Raji (cell line): Measurements from ENCODE around the gene SYT17.

ENCODE experiments used
- POLR2A ChIP-seq: IDR thresholded peaks from 2 replicates; pipeline ENCODE4 v1.6.1; 2011; ENCODE audit warnings: low read depth, low read length, control low read depth; ENCODE audit not compliant: insufficient read depth

SYT17 gene

DNA sequence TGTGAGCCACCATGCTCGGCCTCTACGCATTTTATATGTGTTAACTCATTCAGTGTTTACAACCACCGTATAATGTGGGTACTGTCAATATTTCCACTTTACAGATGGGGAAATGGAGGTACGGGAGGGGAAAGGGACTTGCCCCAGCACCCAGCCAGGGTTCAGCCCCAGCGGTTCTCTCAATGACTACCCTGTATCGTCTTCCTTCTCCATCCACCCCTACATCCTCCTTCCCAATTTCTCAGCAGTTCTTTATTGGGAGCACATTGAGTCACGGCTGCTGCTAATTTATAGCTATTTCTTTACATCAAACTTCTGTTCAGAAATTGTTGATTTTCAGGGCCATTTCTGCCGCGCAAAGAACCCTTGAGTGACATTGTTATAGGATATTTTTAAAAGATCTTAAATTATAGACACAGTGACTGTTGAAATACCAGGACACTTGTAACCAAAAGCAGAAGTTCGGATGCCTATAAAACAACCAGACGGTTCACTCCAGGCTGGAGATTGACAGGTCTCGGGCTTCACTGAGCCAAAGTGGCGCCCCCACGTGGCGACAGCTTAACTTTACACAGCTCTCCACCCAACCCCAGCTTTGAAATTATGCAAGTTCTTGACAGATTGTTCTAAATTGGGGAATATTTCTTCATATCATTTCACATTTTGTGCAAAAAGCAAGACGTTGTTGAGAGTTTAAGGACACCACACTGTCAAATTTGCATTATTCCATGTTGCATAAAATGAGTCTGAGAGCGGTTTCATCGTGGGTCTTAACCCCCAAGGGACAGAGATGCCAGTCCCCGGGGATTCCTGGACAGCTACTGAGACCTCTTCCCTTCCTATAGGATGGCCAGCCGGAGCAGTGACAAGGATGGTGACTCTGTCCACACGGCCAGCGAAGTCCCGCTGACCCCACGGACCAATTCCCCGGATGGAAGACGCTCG lies 11.8 kb downstream of the SYT17 start:
- TF ChIP-seq POLR2A: no peak

DNA sequence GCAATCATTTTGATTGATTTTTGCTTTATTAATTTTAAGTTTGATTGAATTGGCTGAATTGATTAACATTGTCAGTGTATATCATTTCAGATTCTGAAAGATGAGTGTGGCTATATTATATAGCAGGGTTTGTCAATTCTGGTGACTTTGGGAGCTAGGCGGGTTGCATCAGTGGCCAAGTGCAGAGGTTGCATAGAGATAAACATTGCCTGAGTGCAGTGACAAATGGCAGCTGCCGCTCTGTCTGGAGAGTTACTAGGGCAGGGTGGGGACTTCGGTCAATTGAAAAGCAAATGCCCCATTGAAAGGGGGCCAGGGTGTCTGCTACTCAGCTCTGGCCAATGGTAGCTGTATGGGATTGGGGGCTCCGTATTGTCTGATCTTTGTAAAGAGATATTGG lies 12.7 kb downstream of the SYT17 start:
- TF ChIP-seq POLR2A: no peak

DNA sequence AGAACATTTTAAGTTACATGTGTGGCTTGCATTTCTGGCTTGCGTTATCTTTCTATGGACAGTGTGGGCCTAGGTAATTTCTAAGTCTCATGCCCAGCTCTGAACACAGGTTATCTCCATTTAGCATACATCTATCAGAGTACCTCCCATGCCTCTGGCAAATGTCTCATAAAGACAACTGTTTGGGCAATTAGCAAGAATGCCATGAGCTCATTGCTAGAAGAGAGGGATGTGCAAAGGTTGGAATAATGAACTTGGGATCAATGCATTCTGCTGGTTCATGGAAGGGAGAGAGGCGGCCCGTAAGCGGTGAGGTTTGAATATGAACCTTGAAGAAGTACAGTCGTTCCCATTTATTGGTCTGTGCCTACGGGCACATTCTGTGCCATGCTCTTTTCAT lies 14.4 kb downstream of the SYT17 start:
- TF ChIP-seq POLR2A: no peak

DNA sequence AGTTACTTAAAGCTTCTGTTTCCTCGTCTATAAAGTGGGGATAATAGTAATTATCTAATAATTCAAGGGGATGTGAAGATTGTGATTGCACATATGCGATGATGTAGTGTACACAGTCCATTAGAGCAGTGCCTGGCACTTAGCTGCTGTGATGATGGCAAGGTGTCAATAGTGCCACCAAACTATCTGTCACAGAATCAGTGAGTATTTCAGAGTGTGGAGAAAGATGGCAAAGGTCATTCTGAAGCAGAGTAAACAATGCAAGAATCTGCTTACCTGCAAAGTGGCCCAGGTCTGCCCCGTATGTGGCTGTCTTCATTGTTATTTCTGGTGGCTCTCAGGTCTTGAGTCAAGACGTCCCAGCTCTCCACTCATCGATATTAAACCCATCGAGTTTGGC lies 15.1 kb downstream of the SYT17 start:
- TF ChIP-seq POLR2A: no peak

DNA sequence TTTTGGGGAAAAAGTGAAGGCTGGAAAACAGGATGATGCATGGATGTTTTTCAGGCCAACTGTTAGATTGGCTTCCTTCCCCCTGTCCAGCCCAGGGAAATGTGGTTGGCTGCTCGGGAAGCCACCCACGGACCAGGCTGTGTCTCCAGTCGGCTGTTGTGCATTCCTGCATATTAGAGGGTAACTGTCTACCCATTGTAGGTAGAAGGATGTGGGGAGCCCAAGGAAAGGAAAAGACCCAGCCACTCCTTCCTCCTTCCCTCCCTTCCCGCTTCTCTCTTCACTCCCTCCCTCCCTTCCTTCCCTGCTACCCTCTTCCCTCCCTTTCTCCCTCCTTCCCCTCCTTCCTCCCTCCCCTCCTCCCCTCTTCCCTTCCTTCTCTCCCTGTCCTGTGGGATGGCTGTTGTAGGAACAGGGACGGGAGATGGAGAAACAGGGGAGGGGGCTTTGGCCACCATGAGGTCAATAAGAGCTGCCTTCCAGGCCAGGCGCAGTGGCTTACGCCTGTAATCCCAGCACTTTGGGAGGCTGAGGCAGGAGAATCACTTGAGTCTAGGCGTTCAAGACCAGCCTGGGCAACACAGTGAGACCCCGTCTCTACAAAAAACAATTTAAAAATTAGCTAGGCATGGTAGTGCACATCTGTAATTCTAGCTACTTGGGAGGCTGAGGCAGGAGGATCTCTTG lies 16.9 kb downstream of the SYT17 start:
- TF ChIP-seq POLR2A: no peak

DNA sequence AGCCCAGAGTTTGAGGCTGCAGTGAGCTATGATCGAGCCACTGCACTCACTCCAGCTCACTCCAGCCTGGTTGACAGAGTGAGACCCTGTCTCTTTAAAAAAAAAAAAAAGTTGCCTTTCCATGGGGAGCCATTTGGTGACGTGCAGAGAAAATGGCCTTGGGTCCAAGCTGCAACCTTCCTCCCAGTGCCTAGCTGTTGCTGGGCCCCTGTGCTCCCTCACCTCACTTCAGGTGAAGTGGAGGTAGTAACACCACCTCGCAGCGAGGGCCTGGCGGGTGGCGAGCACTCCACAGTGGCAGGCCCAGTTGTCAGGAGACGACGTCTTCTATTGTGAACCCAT lies 17.4 kb downstream of the SYT17 start:
- TF ChIP-seq POLR2A: no peak

DNA sequence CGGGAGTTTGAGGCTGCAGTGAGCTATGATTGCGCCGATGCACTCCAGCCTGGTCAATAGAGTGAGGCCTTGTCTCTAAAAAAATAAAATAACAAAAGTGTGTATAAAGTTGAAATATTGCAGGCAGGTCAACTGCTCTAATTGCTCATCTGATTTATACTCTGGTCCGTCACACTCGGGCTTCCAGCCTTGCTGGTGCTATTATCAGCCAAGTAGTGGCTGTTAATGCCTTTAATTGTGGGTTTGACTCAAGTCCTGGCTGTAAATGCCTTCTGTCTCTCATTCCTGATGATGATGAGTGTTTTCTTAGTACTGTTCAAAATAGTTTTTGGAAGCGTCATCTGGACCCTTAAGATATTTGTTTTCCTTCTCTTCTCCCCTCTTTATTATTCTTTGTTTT lies 18.4 kb downstream of the SYT17 start:
- no peak for TF ChIP-seq POLR2A

DNA sequence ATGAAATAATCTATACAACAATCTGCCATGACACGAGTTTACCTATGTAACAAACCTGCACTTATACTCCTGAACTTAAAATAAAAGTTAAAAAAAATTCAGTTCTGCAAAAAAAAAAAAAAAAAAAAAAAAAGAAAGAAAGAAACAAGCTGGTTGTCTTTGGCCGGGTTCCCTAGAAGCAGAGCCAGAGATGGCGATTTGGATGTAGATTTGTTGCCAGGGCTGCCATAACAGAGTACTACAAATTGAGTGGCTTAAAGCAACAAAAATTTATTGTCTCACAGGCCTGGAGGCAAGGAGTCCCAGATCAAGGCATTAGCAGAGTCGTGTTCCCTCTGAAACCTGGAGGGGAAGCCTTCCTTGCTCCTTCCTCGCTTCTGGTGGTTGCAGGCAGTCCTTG lies 20.4 kb downstream of the SYT17 start:
- TF ChIP-seq POLR2A: no peak

DNA sequence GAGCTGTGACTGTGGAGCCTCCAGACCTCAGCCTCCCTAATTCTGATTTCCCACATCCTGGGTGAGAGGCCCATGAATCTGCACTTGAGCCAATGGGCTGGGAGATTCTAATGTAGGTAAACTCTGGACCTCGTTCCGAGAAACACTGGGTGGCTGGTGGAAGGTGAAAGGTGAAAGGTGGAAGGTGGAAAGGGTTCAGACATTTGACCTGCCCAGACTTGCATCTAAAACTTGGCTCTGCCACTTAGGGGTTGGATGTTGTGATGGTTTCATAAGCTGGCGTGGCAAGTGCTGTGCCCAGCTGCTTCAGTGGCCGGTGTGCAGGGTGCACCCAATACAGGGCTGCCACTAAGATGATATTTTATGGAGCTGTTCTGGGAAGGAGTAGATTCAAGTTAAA lies 24.8 kb downstream of the SYT17 start:
- no peak for TF ChIP-seq POLR2A

DNA sequence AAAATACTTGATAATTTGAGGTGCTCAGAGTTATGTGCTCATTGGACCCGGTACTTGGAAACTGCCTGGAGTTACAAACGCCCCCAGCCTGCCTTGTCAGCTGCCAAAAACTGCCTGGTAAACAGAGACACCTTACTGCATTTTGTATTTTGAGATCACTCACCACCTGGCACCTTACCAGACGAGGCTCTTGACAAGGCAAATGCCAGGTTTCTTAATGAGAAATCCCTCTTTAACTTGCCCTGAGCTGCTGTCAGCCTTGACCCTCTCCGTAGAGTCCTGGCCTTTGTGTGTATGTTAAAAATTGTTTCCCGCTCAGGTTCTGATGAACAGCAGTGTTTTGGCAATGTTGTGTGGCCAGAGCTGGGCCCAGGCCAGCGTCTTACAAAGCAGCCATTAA lies 28.8 kb downstream of the SYT17 start:
- no peak for TF ChIP-seq POLR2A

DNA sequence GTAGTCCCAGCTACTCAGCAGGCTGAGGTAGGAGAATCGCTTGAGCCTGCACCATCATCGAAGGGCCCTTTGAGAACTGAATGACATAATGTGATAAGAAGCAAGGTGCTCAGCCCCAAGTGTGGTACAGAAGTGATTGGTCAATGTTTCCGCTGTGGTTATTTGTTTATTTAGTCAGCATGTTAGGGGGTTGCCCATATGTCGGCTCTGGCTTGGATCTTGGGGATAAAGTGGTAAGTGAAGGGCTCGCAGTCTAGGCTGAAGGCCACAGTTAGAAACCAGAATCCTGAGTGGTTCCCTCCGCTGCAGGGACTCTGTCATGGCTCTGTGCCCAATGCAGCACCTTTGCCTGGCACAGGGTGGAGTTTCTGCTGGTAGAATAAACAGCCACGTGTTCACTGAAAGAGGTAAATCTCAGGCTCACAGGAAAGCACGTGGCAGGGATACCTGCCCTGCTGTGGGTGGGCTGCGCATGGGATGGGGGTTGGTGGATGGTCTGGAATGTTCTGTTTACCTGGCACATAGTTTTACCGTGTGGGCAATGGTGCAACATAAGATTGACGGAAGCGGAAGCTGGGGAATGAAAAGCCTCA lies 35.4 kb downstream of the SYT17 start:
- no peak for TF ChIP-seq POLR2A

DNA sequence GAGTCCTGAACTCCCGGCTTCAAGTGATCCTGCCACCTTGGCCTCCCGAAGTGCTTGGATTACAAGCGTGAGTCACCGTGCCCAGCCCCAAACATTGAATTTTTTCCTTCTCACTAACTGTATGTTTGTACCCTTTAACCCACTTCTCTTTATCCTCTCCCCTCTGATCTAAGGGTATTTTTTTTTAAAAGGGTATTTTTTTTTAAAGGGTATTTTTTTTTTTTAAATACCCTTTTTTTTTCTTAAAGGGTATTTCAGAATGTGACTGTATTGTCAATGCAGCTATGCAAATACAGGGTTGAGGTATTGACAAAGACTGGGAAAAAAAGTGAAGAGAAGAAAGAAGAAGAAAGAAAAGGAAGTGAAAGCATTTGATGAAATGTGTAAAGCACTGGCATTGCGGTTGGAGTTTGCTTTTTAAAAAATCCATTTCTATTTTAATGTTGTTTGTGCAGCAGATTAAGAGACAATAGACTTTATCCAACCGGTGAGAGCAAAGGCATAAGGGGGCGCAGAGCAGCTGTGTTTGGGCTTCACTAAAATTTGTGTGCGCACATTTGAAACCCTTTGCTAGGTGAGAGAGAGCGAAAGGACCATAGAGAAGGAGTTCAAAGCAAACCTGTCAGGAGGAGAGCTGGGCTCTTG lies 42.4 kb downstream of the SYT17 start:
- TF ChIP-seq POLR2A: no peak

DNA sequence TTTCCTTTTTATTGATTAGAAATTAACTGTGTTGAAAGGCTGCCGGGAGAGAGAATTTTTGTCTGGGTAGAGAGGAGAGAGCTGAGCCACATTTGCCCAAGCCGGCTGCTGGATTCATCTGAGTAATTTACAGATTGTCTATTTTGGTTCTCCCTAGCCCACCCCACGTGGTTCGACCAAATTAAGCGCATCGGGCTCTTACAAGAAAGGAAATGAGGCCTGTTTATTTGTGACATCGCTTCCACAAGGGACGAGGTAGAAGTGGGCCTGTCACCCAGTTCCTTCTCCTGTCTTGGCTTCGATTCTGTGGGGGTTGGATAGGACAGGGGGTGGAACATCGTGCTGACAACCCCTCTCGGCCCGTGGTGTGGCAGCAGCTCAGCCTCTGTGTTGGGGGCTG lies 42.9 kb downstream of the SYT17 start:
- TF ChIP-seq POLR2A: peak; percentile 16; the same call in 1 of the 2 replicates

DNA sequence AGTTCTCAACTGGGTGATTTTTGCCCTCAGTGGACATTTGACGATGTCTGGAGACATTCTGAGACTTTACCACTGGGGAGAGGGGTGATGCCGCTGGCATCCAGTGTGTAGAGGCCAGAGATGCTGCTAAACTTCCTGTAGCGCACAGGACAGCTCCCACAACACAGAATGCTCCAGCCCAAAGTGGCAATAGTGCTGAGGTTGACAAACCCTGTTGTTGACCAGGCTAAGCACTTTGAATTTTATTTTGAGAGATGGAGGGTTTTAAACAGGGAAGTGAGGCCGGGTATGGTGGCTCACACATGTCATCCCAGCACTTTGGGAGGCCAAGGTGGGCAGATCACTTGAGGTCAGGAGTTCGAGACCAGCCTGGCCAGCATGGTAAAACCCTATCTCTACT lies 44.0 kb downstream of the SYT17 start:
- TF ChIP-seq POLR2A: no peak

DNA sequence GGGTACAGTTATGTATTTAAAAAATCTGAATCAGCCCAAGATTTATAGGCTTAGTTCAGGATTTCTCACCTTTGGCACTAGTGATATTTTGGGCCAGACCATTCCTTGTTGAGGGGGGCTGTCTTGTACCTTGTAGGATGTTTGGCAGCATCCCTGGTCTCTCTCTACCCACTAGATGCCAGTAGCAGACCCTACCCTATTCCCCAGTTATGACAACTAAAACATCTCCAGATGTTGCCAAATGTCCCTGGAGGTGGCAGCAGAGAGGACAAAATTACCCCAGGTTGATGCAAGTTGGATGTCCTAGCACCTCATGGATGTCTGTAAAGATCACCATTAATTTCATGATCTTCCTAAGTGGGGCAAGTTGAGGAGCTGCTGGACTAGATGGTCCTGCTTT lies 45.8 kb downstream of the SYT17 start:
- TF ChIP-seq POLR2A: no peak

DNA sequence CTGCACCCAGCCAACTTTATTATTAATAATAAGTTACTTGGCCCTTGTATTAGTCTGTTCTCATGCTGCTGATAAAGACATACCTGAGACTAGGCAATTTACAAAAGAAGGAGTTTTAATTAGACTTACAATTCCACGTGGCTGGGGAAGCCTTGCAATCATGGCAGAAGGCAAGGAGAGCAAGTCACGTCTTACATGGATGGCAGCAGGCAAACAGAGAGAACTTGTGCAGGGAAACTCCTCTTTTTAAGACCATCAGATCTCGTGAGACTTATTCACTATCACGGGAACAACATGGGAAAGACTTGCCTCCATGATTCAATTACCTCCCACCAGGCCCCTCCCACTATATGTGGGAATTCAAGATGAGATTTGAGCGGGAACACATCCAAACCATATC lies 47.7 kb downstream of the SYT17 start:
- no peak for TF ChIP-seq POLR2A
